Peyer's patch (tissue), 4 donors: ENCODE results near the gene CELSR1. TPM values are rescaled to one million over a fixed set of nuclear protein-coding genes. Genes with fewer than 3 reads are reported as not detected.
"Not testable (repeated sequence)": the region's sequence is repeated elsewhere in the genome, so short reads cannot be mapped to it uniquely, and the experiment has no call there.

Experiments used
- DNase-seq, 3 donors: peaks; one replicate each; pipeline ENCODE4 v3.0.0-alpha.2; 2017 to 2019
- H3K27ac ChIP-seq, 4 donors: fragments of 200-600 bp; sonication (generic); one replicate each; pipeline ENCODE4 v1.5.1; 2016 to 2019
- H3K27me3 ChIP-seq, 2 donors: fragments of 200-600 bp; sonication (generic); one replicate each; pipeline ENCODE4 v1.5.1; 2019
- H3K36me3 ChIP-seq, 3 donors: fragments of 200-600 bp; sonication (generic); one replicate each; pipeline ENCODE4 v1.5.1; 2016 to 2019
- H3K4me1 ChIP-seq, 4 donors: fragments of 200-600 bp; sonication (generic); one replicate each; pipeline ENCODE4 v1.5.1; 2016 to 2019
- H3K4me3 ChIP-seq, 4 donors: fragments of 200-600 bp; sonication (generic); 1 replicate in 3 of 4; 2 replicates in 1 of 4; pipeline ENCODE4 v1.5.1; 2016 to 2019; ENCODE audit warnings: mild to moderate bottlenecking in 1 of 4
- H3K9me3 ChIP-seq, 4 donors: fragments of 200-600 bp; sonication (generic); one replicate each; pipeline ENCODE4 v1.5.1; 2016 to 2019; ENCODE audit warnings: mild to moderate bottlenecking in 1 of 4
- CTCF ChIP-seq, 6 experiments: fragments of 450-650 bp in 4 of 6; fragments of 200-600 bp in 2 of 6; sonication (generic) in 1 of 6; IDR thresholded peaks; one replicate each; pipeline ENCODE4 v1.5.1; 2017 to 2019; ENCODE audit warnings: antibody characterized with exemption in 6 of 6, mild to moderate bottlenecking in 3 of 6, moderate library complexity in 1 of 6
- POLR2A ChIP-seq, 2 donors: fragments of 450-650 bp; IDR thresholded peaks; one replicate each; pipeline ENCODE4 v1.5.1; 2017; ENCODE audit warnings: antibody characterized with exemption in 2 of 2, mild to moderate bottlenecking in 2 of 2, moderate library complexity in 2 of 2
- total RNA-seq, 4 donors: library from RNA; depleted of rRNA; stranded (reverse); fragments of >200 nt; gene quantifications; one replicate each; pipeline ENCODE4 v1.1.0, GENCODE V29; 2016

Gene CELSR1
- total RNA-seq, 4 donors from 2014 or later: 1.1 to 22.3 (median 1.5) TPM

- H3K27me3 ChIP-seq: no peaks in the 10 kb centered on the region
- no peaks in the 10 kb centered on the region for H3K4me1 ChIP-seq
- H3K27ac ChIP-seq: no peak overlapping the region
- H3K9me3 ChIP-seq: no peaks in the 10 kb centered on the region
- no peak for DNase-seq
- no peaks in the 10 kb centered on the region for H3K36me3 ChIP-seq
- TF ChIP-seq CTCF (IDR thresholded peaks at IDR 0.05) (no peak), POLR2A (IDR thresholded peaks at IDR 0.05) (no peak)
- no peak overlapping the region for H3K4me3 ChIP-seq
Measured at GRCh38 chr22:46472722-46473016, 64.8 kb downstream of the CELSR1 start.

- no peaks in the 10 kb centered on the region for H3K4me1 ChIP-seq
- no peaks in the 10 kb centered on the region for H3K9me3 ChIP-seq
- H3K27me3 ChIP-seq: no peaks in the 10 kb centered on the region
- no peaks in the 10 kb centered on the region for H3K36me3 ChIP-seq
- no peak for DNase-seq
- H3K27ac ChIP-seq: no peak overlapping the region
- TF ChIP-seq CTCF (IDR thresholded peaks at IDR 0.05) (no peak), POLR2A (IDR thresholded peaks at IDR 0.05) (no peak)
- no peak overlapping the region for H3K4me3 ChIP-seq
Measured at GRCh38 chr22:46471901-46472721, 65.3 kb downstream of the CELSR1 start.

DNA sequence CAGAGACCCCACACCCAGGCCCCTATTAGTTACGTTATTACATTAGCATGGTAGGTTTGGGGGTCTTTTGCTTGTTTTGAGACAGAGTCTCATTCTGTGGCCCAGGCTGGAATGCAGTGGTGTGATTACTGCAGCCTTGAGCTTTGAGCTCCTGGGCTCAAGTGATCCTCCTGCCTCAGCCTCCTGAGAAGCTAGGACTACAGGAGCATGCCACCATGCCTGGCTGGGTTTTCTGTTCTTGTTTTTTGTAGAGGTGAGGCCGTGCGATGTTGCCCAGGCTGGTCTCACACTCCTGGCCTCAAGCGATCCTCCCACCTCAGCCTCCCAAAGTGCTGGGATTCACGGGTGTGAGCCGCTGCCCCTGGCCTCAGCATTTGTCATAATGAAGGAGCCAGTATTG, 66.1 kb downstream of the CELSR1 start:
- H3K36me3 ChIP-seq, H3K9me3 ChIP-seq, H3K4me3 ChIP-seq, DNase-seq, H3K4me1 ChIP-seq, H3K27ac ChIP-seq, H3K27me3 ChIP-seq: not testable (repeated sequence)

DNA sequence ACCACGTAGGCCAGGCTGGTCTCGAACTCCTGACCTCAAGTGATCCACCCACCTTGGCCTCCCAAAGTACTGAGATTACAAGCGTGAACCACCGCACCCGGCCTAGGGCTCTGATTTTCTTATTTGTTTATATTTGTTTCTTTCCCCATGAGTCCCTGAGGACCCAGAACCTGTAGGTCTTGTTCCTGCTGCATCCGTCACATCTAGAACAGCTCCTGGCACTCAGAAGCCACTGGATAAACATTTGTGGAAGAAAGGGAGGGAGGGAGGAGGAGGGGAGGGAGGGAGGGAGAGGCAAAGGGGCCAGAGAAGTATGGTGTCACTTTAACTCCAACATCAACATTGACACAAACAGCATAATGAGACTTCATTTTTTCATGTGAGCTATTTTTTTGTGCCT, 67.7 kb downstream of the CELSR1 start:
- DNase-seq: no peak
- no peaks in the 10 kb centered on the region for H3K36me3 ChIP-seq

GRCh38 chr22:46467006-46467405, 70.4 kb downstream of the CELSR1 start:
- Histone ChIP-seq H3K27ac (no peak overlapping the region), H3K36me3 (no peaks in the 10 kb centered on the region), H3K9me3 (no peaks in the 10 kb centered on the region), H3K27me3 (no peaks in the 10 kb centered on the region), H3K4me3 (no peak overlapping the region), H3K4me1 (no peaks in the 10 kb centered on the region)
- no peak for TF ChIP-seq POLR2A (IDR thresholded peaks at IDR 0.05)
- TF ChIP-seq CTCF (IDR thresholded peaks at IDR 0.05): no peak
- no peak for DNase-seq

More for the DNA sequence above, 67.7 kb downstream of the CELSR1 start:
- TF ChIP-seq CTCF (IDR thresholded peaks at IDR 0.05): no peak
- TF ChIP-seq POLR2A (IDR thresholded peaks at IDR 0.05): no peak
- Histone ChIP-seq H3K9me3 (no peaks in the 10 kb centered on the region), H3K27ac (no peak overlapping the region), H3K27me3 (no peaks in the 10 kb centered on the region), H3K4me3 (no peak overlapping the region), H3K4me1 (no peaks in the 10 kb centered on the region)

- Histone ChIP-seq H3K4me1 (no peaks in the 10 kb centered on the region), H3K9me3 (no peaks in the 10 kb centered on the region), H3K4me3 (no peak overlapping the region), H3K27me3 (no peaks in the 10 kb centered on the region), H3K27ac (no peak overlapping the region), H3K36me3 (no peaks in the 10 kb centered on the region)
- no peak for TF ChIP-seq CTCF (IDR thresholded peaks at IDR 0.05)
- no peak for TF ChIP-seq POLR2A (IDR thresholded peaks at IDR 0.05)
- DNase-seq: no peak
Measured at GRCh38 chr22:46466255-46466676, 71.2 kb downstream of the CELSR1 start.
